Neural progenitor cell (in vitro differentiated cells): Measurements from ENCODE around the gene SNRNP70. TPM values are rescaled to one million over a fixed set of nuclear protein-coding genes. Genes with fewer than 3 reads are reported as not detected.
"Not testable (repeated sequence)": the region's sequence is repeated elsewhere in the genome, so short reads cannot be mapped to it uniquely, and the experiment has no call there.

Source experiments
- DNase-seq: peaks from one replicate; pipeline ENCODE4 v3.0.0-alpha.2; 2016; ENCODE audit warnings: low spot score
- H2AFZ ChIP-seq: fragments of 200-600 bp; sonication (generic); replicated peaks from 2 replicates; pipeline ENCODE4 v1.6.1; 2016; ENCODE audit warnings: antibody characterized with exemption
- H3F3A ChIP-seq: fragments of 200-600 bp; sonication (generic); 2 replicates; pipeline ENCODE4 v1.6.1; 2016; ENCODE audit warnings: antibody characterized with exemption, low read depth
- H3K27ac ChIP-seq: fragments of 200-600 bp; sonication (generic); 2 replicates; pipeline ENCODE4 v1.5.1; 2016; ENCODE audit warnings: mild to moderate bottlenecking
- H3K27me3 ChIP-seq: fragments of 200-600 bp; sonication (generic); 2 replicates; pipeline ENCODE4 v1.6.1; 2016; ENCODE audit warnings: mild to moderate bottlenecking, moderate library complexity
- H3K36me3 ChIP-seq: fragments of 200-600 bp; sonication (generic); 2 replicates; pipeline ENCODE4 v1.5.1; 2016
- H3K4me1 ChIP-seq: fragments of 200-600 bp; sonication (generic); 2 replicates; pipeline ENCODE4 v1.6.1; 2016; ENCODE audit warnings: mixed run types
- H3K4me2 ChIP-seq: fragments of 200-600 bp; sonication (generic); 2 replicates; pipeline ENCODE4 v1.6.1; 2016
- H3K4me3 ChIP-seq: fragments of 200-600 bp; sonication (generic); 2 replicates; pipeline ENCODE4 v1.5.1; 2016
- H3K79me2 ChIP-seq: fragments of 200-600 bp; sonication (generic); 2 replicates; pipeline ENCODE4 v1.6.1; 2016; ENCODE audit warnings: low read depth
- H3K9ac ChIP-seq: fragments of 200-600 bp; sonication (generic); 2 replicates; pipeline ENCODE4 v1.6.1; 2016
- H3K9me3 ChIP-seq: fragments of 200-600 bp; sonication (generic); 2 replicates; pipeline ENCODE4 v1.5.1; 2016; ENCODE audit warnings: low read depth
- H4K20me1 ChIP-seq: fragments of 200-600 bp; sonication (generic); 2 replicates; pipeline ENCODE4 v1.6.1; 2016; ENCODE audit warnings: low read depth
- H3K27ac Mint-ChIP-seq: 3 replicates; pipeline ENCODE4 v1.8.0; 2021; ENCODE audit warnings: mixed read lengths
- H3K27me3 Mint-ChIP-seq: 2 replicates; pipeline ENCODE4 v1.8.0; 2022; ENCODE audit warnings: low read depth, mild to moderate bottlenecking, inconsistent platforms, moderate library complexity, mixed read lengths; ENCODE audit not compliant: insufficient read depth
- H3K36me3 Mint-ChIP-seq: 3 replicates; pipeline ENCODE4 v1.8.0; 2021; ENCODE audit warnings: mixed read lengths
- H3K4me1 Mint-ChIP-seq: 3 replicates; pipeline ENCODE4 v1.8.0; 2021; ENCODE audit warnings: mixed read lengths
- H3K4me3 Mint-ChIP-seq: 3 replicates; pipeline ENCODE4 v1.8.0; 2021; ENCODE audit warnings: mild to moderate bottlenecking, moderate library complexity, mixed read lengths
- H3K9me3 Mint-ChIP-seq: 3 replicates; pipeline ENCODE4 v1.8.0; 2020; ENCODE audit warnings: mixed read lengths
- EZH2 ChIP-seq: fragments of 200-600 bp; sonication (generic); IDR thresholded peaks from 2 replicates; pipeline ENCODE4 v1.6.1; 2017; ENCODE audit warnings: antibody characterized with exemption, mild to moderate bottlenecking, moderate library complexity
- EZH2phosphoT487 ChIP-seq: fragments of 200-600 bp; sonication (generic); IDR thresholded peaks from 2 replicates; pipeline ENCODE4 v1.6.1; 2017; ENCODE audit warnings: antibody characterized with exemption
- total RNA-seq: library from RNA; depleted of rRNA; stranded (reverse); fragments of >200 nt; gene quantifications from 2 replicates; pipeline ENCODE4 v1.2.3, GENCODE V29; 2015; ENCODE audit warnings: low replicate concordance
- TF ChIP-seq, protein P1 (sequence below): fragments of 200-600 bp; sonication (generic); IDR thresholded peaks from 2 replicates; pipeline ENCODE4 v1.5.1; 2017; ENCODE audit warnings: antibody characterized with exemption, mild to moderate bottlenecking

The SNRNP70 gene
- total RNA-seq, 1 donor from 2014 or later, result 162 TPM

- H4K20me1 ChIP-seq, result peaks cover 14% of the 10 kb centered on the region
- no peak overlapping the region for H2AFZ ChIP-seq
- H3K36me3 ChIP-seq, result no peaks in the 10 kb centered on the region
- H3K9me3 ChIP-seq, result no peaks in the 10 kb centered on the region
- peaks cover 64% of the 10 kb centered on the region for H3K27me3 ChIP-seq
- no peak overlapping the region for H3K27ac ChIP-seq
- peak; percentile 60 for DNase-seq
- H3K4me2 ChIP-seq, result no peak overlapping the region
- no peaks in the 10 kb centered on the region for H3K4me1 ChIP-seq
- H3K79me2 ChIP-seq, result no peaks in the 10 kb centered on the region
- Mint-ChIP-seq H3K27me3 (peaks cover 63% of the 10 kb centered on the region), H3K9me3 (peaks cover 17% of the 10 kb centered on the region), H3K36me3 (peaks cover 9% of the 10 kb centered on the region), H3K4me1 (peaks cover 2% of the 10 kb centered on the region), H3K27ac (no peak overlapping the region), H3K4me3 (peak overlapping the region; percentile 14)
- TF ChIP-seq EZH2 (no peak), EZH2phosphoT487 (peak; percentile 21)
- TF ChIP-seq, protein P1, sequence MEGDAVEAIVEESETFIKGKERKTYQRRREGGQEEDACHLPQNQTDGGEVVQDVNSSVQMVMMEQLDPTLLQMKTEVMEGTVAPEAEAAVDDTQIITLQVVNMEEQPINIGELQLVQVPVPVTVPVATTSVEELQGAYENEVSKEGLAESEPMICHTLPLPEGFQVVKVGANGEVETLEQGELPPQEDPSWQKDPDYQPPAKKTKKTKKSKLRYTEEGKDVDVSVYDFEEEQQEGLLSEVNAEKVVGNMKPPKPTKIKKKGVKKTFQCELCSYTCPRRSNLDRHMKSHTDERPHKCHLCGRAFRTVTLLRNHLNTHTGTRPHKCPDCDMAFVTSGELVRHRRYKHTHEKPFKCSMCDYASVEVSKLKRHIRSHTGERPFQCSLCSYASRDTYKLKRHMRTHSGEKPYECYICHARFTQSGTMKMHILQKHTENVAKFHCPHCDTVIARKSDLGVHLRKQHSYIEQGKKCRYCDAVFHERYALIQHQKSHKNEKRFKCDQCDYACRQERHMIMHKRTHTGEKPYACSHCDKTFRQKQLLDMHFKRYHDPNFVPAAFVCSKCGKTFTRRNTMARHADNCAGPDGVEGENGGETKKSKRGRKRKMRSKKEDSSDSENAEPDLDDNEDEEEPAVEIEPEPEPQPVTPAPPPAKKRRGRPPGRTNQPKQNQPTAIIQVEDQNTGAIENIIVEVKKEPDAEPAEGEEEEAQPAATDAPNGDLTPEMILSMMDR, result peak; percentile 42
- no peak overlapping the region for H3K9ac ChIP-seq
- H3K4me3 ChIP-seq, result no peak overlapping the region
- peaks cover 16% of the 10 kb centered on the region for H3F3A ChIP-seq
Measured at GRCh38 chr19:49073514-49074378, 11.5 kb upstream of the SNRNP70 start.

- DNase-seq, result peak; percentile 65
- not testable (repeated sequence) for H3K27ac Mint-ChIP-seq
- TF ChIP-seq, protein P1, result peak; percentile 64
Measured at GRCh38 chr19:49074869-49075268, 10.4 kb upstream of the SNRNP70 start.

DNA sequence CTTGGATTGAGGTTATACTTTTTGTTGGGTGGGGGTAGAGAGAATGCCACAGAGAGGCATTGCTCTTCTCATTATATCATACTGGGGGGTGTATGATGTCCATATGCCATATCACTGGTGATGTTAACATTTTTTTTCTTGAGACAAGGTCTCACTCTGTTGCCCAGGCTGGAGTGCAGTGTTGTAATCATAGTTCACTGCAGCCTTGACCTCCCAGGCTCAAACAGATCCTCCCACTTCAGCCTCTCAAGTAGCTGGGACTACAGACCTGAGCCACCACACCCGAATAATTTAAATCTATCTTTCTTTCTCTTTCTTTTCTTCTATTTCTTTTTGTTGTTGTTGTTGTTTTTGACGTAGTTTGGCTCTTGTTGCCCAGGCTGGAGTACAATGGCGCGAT is 4.9 kb upstream of the SNRNP70 start:
- peaks cover 20% of the 10 kb centered on the region for H3K27me3 ChIP-seq
- peaks cover 1% of the 10 kb centered on the region for H3K79me2 ChIP-seq

More at GRCh38 chr19:49074869-49075268, 10.4 kb upstream of the SNRNP70 start:
- H3K27me3 Mint-ChIP-seq, result peaks cover 54% of the 10 kb centered on the region
- Histone ChIP-seq H3K27me3 (peaks cover 55% of the 10 kb centered on the region), H4K20me1 (peaks cover 14% of the 10 kb centered on the region), H3F3A (peaks cover 16% of the 10 kb centered on the region)
- not testable (repeated sequence) for H3K36me3 Mint-ChIP-seq, H3K4me2 ChIP-seq, H3K9me3 ChIP-seq, H2AFZ ChIP-seq, H3K36me3 ChIP-seq, H3K4me3 ChIP-seq, H3K27ac ChIP-seq, H3K4me1 Mint-ChIP-seq, H3K79me2 ChIP-seq, H3K9ac ChIP-seq, H3K4me1 ChIP-seq, H3K4me3 Mint-ChIP-seq, H3K9me3 Mint-ChIP-seq

More for the DNA sequence above, 4.9 kb upstream of the SNRNP70 start:
- H3K27me3 Mint-ChIP-seq, result peaks cover 11% of the 10 kb centered on the region
- H3K36me3 Mint-ChIP-seq, result no peaks in the 10 kb centered on the region
- no peaks in the 10 kb centered on the region for H3K9me3 Mint-ChIP-seq
- no peak overlapping the region for H3K27ac Mint-ChIP-seq
- peaks cover 4% of the 10 kb centered on the region for H3K4me1 Mint-ChIP-seq
- no peak overlapping the region for H2AFZ ChIP-seq
- H3F3A ChIP-seq, result peaks cover 5% of the 10 kb centered on the region
- peak overlapping the region; percentile 5 for H3K4me3 Mint-ChIP-seq
- H3K9ac ChIP-seq, result no peak overlapping the region
- H3K4me1 ChIP-seq, result no peaks in the 10 kb centered on the region
- H3K4me2 ChIP-seq, result no peak overlapping the region
- H3K9me3 ChIP-seq, result no peaks in the 10 kb centered on the region
- H3K4me3 ChIP-seq, result no peak overlapping the region
- TF ChIP-seq, protein P1, result no peak
- no peak for TF ChIP-seq EZH2phosphoT487
- TF ChIP-seq EZH2, result no peak
- no peak overlapping the region for H3K27ac ChIP-seq
- no peaks in the 10 kb centered on the region for H3K36me3 ChIP-seq
- DNase-seq, result no peak
- H4K20me1 ChIP-seq, result peaks cover under 1% of the 10 kb centered on the region
